IPS-NIHi7 (cell line): Measurements from ENCODE around the gene SLC6A5.
A peak's percentile ranks its signal among the peaks of the same experiment; 100 is the strongest.

Experiments used
- DNase-seq: peaks from one replicate; pipeline ENCODE4 v3.0.0; 2012; ENCODE audit warnings: mixed read lengths; ENCODE audit errors: extremely low spot score

The SLC6A5 gene

DNA sequence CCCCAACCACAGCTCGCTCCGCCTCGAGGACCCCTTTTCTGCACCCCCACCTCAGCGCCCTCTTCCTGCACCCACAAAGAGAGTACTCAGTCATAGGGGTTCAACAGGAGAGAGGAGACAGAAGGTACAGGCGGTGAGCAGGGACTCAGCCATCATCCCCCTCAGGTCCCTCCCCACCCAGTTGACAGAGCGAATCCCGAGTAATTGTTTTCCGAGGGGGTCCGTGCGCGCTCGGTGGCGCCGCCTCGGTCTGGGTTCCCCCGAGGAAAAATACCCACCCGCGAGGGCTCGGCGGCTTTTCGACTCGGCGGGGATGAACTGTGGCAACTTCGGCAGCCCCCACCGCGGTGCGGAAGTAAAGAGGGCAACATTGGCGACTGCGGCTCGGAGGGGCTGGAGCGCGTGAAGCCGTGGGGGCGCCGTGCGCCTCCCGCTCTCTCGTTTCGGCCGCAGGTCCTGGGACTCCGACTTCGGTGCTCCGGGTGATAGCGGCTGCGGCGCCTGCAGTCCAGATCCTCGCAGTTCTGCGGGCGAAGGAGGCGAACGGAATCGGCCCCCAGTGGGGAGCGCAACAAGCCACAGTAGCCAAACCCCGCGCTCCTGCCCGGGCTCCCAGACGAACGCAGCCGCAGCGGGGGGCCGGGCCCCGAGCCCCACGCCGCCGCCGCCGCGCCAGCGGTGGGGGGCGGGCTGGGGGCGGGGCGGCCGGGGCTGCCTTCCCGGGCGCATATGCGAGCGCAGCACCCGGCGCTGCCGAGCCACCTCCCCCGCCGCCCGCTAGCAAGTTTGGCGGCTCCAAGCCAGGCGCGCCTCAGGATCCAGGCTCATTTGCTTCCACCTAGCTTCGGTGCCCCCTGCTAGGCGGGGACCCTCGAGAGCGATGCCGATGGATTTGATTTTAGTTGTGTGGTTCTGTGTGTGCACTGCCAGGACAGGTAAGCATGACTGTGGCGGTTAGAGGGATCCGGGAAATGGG lies 69.7 kb downstream of the SLC6A5 start, which contains the start of gene NELL1:
Gene NELL1 (plus strand): TSS at position 743 of the 976 bp plus-strand sequence.
- DNase-seq: peak; percentile 61

DNA sequence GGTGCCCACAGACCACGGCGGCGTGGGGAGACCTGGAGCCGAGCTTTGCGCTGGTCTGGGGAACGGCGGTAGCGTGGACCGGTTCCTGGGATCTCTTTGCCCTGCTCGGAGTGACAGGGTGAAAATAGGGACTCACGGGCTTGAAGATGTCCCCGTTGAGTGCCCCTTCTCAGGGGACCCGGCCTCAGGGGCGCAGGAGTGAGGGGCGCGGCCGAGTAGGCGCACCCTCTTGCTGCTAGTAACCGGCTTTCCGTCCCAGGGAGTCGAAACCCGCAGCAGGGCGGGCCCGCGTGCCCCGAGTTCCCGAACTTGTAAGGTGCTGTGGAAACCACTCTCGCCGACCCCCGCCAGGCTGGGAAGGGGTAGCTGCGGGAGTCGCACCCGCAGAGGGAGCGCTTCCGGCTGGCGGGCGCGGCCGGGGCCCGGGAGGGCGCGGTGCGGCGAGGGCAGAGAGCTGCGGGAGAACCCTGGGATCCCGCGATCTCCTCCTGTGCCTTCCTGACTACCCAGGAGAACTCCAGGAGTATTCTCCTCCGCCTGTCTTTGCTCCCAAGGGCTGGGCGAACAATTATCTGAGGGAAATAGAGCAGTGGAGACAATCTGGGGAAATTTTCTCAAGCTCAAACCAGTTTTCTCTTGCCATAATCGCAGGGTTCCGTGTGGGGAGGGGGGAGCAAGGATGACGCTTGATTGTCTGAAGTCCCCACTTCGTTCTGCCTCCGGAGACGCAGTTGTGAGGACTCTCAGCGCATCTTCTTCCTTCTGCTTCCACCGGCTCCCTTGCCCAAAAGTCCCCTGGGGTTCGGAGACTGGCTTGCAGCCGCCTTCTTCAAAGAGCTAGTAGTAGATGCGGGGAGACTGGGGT lies 70.6 kb downstream of the SLC6A5 start:
- peak; percentile 35 for DNase-seq

DNA sequence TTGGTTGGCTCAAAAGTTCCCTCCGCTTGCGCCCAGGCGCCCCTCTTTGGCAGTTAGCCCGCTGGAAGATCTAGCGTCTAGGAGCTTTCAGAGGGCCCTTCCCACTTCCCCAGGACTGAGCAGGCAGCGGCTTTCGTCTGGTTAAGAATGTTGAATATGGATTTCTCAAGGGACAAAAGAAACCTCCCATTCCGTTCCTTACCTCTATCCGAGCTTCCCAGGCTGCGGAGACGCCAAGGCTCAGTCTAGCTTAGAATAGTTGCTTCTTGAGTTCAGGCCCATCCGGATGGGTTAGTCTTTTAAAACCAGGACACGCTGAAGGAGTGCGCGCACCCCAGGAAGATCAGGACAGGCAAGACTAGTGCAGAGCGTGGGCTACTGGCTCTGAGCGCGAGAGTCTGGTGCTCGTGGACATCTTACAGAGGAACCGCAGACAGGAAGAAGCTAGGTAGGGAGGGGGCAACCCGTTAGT lies 71.6 kb downstream of the SLC6A5 start:
- peak; percentile 17 for DNase-seq

DNA sequence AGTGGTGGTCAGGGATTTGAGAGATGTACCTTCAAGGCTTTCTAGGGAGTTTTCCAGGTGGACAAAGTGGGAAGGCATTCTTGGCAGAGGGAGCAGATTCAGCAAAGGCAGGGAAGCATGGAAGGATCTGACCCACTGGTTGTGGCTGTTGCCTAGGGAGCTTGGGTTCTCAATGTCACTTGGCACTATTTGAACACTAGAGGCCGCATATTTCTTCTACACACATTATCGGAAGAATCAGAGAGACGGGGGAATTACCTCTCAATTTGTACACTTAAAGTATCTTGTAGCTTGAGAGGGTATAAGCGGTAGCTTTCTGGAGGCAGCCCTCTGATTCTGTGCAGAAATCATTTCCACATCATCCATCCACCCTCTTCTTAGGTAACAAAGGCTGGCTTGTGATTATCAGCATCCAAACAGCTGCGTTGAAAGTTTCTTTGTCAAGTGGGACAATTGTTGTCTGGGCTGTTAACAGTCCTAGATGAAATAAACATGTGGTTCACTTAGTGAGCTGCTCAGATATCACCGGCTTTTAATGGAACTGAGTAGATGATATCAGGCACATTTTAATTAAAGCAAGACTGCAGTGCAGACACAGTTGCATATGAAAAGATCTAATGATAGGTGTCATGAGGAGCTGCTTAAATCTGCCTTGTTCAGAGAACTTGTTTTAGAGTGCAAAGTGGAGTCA lies 72.6 kb downstream of the SLC6A5 start:
- peak; percentile 29 for DNase-seq

DNA sequence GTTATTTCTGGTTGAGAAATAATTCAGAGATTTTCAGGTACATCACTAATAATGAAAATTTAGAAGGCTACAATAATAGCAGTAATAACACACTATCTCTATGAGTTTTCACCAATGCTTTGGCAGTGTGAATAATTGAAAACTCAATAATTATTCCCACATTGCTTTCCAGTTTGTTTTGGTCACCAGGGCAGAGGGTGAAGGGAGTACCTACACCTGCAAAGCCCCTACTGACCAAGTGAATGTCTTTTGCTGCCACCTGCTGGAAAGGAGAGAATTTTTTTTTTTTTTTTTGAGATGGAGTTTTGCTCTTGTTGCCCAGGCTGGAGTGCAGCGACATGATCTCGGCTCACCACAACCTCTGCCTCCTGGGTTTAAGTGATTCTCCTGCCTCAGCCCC lies 73.2 kb downstream of the SLC6A5 start:
- DNase-seq: peak; percentile 58

DNA sequence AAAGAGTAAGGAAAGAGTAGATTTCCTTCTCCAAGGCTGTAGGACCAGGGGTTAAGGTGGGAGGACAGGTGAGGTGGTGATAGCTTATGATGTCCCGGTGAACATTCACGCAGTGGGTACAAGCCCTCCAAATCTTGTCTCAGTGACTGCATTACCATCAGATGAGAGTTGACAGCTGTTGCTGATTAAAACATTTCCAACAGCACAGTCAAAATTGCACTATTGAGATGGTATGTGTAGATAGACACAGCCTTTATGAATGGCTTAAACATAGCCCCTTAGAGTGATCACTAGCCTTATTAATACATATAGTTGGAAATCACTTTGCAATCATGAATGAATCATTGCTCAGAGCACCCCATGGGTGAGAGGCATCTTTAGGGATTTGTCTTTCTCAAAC lies 77.2 kb downstream of the SLC6A5 start:
- DNase-seq: no peak

DNA sequence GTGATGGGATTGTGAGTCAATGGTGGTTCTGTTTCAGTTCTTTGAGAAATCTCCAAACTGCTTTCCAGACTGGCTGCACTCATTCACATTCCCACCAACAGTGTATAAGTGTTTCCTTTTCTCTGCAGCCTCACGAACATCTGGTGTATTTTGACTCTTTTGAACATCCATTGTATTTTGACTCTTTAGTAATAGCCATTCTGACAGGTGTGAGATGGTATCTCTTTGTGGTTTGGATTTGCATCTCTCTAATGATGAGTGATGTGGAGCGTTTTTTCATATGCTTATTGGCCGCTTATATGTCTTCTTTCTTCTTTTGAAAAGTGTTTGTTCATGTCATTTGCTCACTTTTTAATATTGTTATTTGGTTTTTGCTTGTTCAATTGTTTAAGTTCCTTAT lies 89.4 kb downstream of the SLC6A5 start:
- DNase-seq: no peak

DNA sequence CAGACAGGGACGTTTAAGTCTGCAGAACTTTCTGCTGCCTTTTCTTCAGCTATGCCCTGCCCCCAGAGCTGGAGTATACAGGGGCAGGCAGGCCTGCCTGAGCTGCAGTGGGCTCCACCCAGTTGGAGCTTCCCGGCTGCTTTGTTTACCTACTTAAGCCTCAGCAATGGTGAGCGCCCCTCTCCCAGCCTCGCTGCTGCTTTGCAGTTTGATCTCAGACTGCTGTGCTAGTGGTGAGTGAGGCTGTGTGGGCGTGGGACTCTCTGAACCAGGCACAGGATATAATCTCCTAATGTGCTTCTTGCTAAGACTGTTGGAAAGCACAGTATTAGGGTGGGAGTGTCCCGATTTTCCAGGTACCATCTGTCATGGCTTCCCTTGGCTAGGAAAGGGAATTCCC lies 108.5 kb downstream of the SLC6A5 start:
- DNase-seq: no peak
